ENCODE data around the gene NBL1. TPM values are rescaled to one million over a fixed set of nuclear protein-coding genes. Genes with fewer than 3 reads are reported as not detected.

Gene NBL1
- total and polyA plus RNA-seq, 5 experiments from 2014 or later: 7.7 to 19.3 (median 14.0) TPM

DNA sequence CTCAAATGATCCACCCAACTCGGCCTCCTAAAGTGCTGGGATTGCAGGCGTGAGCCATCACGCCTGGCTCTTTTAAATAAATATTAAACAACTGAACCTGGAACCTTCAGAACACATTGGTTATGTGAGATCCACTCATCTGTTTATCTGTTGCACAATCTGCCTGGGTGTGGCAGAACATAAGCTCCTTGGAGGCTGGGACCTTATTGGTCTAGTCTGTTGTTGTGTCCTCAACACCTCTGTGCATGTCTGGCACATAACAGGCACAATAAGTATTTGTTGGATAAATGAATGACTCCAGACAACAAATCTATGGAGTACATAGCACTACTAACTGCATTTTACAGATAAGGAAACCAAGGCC is 4.1 kb upstream of the NBL1 start:
- DNase-seq (no peak), ATAC-seq (no peak)
- POLR2A ChIA-PET: no interaction called here
- Mint-ChIP-seq H3K36me3 (peaks cover 0 to 2% (median 0%) of the 10 kb centered on the region in 3 donors), H3K4me1 (peaks cover 3 to 9% (median 8%) of the 10 kb centered on the region in 4 donors), H3K9me3 (no peaks in the 10 kb centered on the region), H3K27ac (no peak overlapping the region), H3K4me3 (no peak overlapping the region), H3K27me3 (peaks cover 0 to 18% (median 0%) of the 10 kb centered on the region in 5 donors)

DNA sequence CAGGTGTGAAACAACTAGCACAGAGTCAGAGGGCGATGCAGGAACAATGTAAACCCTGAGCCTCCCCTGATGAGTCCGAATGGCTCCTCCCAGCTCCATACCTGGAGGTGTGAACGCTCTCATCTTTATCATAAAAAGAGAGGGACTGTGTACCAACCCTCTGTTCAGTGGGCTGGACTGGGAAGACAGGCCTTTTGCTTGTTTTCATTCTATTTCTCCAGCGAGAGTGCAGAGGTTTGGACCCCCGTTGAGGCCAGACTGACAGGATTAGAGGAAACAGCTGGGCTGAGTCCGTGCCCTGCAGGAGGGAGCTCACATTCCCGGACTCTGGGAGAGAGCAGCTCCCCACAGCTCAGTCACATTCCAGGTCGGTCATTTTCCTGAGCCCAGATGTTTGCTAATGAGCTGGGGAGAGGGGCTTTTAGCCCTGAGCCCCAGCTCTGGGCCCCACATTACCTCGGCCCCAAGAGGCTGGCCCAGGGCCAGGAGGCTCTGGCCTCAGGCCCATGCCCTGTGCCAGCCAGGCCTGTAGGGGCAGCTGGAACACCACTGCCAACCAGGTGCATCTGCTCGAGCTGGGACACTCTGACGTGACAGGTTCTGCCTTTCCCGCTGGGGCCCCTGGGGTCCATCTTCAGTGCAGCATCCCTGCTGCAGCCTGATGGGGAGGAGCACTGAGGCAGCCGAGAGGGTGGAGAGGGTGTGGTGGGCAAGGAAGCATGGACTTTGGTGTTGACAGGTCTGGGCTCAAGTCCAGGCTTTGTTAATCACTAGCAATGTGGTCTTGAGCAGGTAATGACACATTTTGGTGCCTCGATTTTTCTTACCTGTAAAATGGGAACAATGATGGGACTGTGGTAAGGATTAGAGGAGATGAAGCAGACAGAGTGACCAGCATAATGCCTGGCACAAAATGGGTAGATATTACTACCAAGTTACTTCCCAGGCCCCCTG is 3.5 kb upstream of the NBL1 start:
- ATAC-seq: no peak
- Mint-ChIP-seq H3K27me3 (peaks cover 0 to 18% (median 0%) of the 10 kb centered on the region in 5 donors), H3K9me3 (no peaks in the 10 kb centered on the region), H3K36me3 (peaks cover 0 to 2% (median 0%) of the 10 kb centered on the region in 3 donors), H3K4me1 (peaks cover 3 to 10% (median 9%) of the 10 kb centered on the region in 4 donors), H3K4me3 (no peak overlapping the region), H3K27ac (no peak overlapping the region)
- no peak for DNase-seq
- POLR2A ChIA-PET: no interaction called here

DNA sequence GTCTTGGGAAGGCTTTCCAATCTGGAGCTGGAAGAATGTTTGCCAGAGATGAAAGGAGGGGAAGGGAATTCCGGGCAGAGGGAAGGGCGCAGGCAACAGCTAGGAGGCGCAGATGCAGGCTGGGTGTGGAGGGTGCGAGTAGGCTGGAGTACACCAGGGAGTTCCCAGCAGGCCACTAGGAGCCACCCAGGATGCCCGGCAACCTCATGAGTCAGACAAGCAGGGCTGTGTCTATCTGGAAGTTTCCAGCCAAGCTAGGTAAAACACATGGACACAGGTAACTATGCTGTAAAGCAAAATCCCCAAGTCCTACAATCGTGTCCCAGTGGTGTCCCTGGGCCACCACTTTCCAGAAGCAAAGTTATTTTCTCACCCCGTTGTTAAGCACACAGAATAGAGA is 990 bp upstream of the NBL1 start:
- peaks cover 14 to 35% (median 33%) of the 10 kb centered on the region in 4 donors for H3K4me1 Mint-ChIP-seq

DNA sequence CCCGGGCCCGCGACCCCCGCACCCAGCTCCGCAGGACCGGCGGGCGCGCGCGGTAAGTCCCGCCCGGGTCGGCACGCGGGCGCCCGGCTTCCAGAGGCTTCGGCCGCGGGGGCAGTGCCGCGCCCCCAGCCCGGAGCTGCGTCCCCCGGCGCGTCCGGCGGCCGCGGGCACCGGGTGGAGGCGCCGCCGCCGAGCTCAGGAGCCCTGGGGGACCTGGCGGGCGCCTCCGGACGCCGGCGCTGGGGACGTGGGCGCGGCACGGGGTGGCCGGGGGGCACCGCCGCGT is 227 bp downstream of the NBL1 start:
- POLR2A ChIA-PET: interaction anchor here (1.0 to 7.1 kb wide), 6 partner anchors 15 to 176 kb away, joined by 3 to 59 read pairs (median 4); partner anchors contain the start of gene CAPZB
- ATAC-seq (no peak), DNase-seq (no peak)
- H3K4me1 Mint-ChIP-seq: peaks cover 14 to 36% (median 33%) of the 10 kb centered on the region in 4 donors
- H3K27ac Mint-ChIP-seq: peak overlapping the region in 1 of 10 donors; percentile 92
- peak overlapping the region in 2 of 10 donors; percentile 94 to 95 for H3K4me3 Mint-ChIP-seq
- no peaks in the 10 kb centered on the region for H3K9me3 Mint-ChIP-seq
- H3K36me3 Mint-ChIP-seq: peaks cover 0 to 2% (median 0%) of the 10 kb centered on the region in 3 donors
- peaks cover 0 to 16% (median 0%) of the 10 kb centered on the region in 5 donors for H3K27me3 Mint-ChIP-seq

More for the DNA sequence above, 990 bp upstream of the NBL1 start:
- H3K4me3 Mint-ChIP-seq: peak overlapping the region; percentile 75 to 95 (median 84)
- DNase-seq: peak in 1 of 10 donors; percentile 61
- H3K9me3 Mint-ChIP-seq: no peaks in the 10 kb centered on the region
- no peak for ATAC-seq
- peaks cover 0 to 2% (median 0%) of the 10 kb centered on the region in 3 donors for H3K36me3 Mint-ChIP-seq
- POLR2A ChIA-PET: interaction anchor here (0.7 to 7.1 kb wide), 6 partner anchors 8 to 158 kb away, joined by 3 to 59 read pairs (median 5); partner anchors contain the start of gene CAPZB
- H3K27ac Mint-ChIP-seq: peak overlapping the region; percentile 53 to 92 (median 81)
- H3K27me3 Mint-ChIP-seq: peaks cover 0 to 18% (median 0%) of the 10 kb centered on the region in 5 donors

DNA sequence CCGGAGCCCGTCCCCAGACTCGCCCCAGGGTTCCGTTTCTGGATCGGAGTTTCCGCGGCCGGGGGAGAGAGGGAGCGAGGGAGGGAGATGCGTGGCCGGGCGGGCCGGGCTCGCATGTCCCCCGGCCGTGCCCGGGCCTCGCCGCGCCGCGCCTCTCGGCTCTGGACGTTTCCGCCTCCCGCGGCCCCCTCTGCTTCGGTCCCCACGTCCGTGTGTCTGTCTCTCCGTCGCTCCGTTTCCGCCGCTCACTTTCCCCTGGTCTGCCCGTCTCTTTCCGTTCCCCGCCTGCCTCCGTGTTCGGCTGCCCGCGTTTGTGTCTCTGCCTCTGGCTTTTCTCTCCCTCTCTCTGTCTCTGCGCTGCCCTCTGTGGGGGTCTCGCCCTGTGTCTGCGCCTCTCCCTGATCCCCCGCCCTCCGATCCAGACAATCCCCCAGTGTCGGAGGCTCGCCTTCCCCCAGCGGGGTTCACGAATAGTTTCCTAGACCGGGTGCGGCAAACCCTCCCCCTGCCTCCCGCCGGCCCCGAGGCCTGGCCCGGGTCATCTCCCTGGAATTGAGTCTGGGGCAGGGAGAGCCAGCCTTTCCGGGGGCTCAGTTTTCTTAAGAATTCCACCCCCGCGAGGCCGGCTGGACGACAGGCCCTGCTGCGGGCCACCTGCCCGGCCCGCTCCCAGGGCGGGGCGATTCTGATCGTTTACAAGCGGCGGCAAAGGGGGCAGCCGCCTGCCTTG is 735 bp downstream of the NBL1 start:
- peaks cover 14 to 37% (median 33%) of the 10 kb centered on the region in 4 donors for H3K4me1 Mint-ChIP-seq
- DNase-seq: peak; percentile 27 to 79 (median 44)
- peak overlapping the region; percentile 93 to 99 (median 96) for H3K4me3 Mint-ChIP-seq
- POLR2A ChIA-PET: interaction anchor here (0.5 to 7.1 kb wide), 7 partner anchors 44 to 176 kb away, joined by 3 to 59 read pairs (median 3); partner anchors contain the start of gene CAPZB
- peaks cover 0 to 16% (median 0%) of the 10 kb centered on the region in 5 donors for H3K27me3 Mint-ChIP-seq
- no peaks in the 10 kb centered on the region for H3K9me3 Mint-ChIP-seq
- ATAC-seq: peak; percentile 42 to 46
- peak overlapping the region; percentile 76 to 98 (median 94) for H3K27ac Mint-ChIP-seq
- H3K36me3 Mint-ChIP-seq: peaks cover 0 to 2% (median 0%) of the 10 kb centered on the region in 3 donors

DNA sequence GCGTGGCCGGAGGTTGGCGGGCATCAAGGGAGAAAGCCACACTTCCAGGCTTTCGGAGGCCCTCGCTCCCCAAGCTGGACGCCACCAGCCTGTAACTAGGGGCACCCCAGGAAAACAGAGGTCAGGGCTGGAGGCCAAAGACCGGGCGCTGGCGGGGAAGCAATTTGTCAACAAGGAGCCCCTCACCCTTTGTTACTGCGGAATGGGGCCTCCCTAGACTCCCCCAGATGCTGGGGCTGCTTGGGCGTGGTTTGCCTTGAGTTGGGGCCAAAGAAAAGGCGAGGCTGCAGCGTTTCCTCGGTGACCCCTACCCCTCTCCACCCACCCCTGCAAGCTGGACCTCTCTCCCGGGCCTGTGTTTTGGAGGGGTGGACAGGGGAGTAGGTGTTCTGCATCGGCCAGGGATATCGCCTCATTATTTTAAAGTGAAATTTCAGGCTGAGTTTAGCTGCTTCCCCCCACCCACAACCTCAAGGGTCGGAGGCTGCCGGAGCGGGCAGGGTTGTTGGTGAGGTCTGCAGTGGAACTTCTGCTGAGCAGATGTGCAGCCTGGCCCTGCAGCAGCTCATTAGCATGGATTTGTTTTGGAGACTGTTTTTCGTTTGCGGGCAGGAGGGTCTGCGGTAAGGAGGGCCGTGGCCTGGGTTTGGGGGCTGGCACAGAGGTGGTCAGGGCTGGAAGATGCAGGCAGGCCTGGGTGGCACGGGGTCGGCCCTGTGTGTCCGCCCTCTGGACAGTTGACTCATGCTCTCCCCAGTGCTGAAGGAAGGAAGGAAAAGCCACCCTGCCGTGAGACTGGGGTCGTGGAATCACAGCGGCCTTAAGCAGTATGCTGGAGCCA is 1.5 kb downstream of the NBL1 start:
- no peak for ATAC-seq
- no peak for DNase-seq
- Mint-ChIP-seq H3K9me3 (no peaks in the 10 kb centered on the region), H3K4me1 (peaks cover 14 to 39% (median 37%) of the 10 kb centered on the region in 4 donors), H3K27me3 (peaks cover 0 to 16% (median 0%) of the 10 kb centered on the region in 5 donors), H3K4me3 (peak overlapping the region; percentile 46 to 99 (median 90)), H3K36me3 (peaks cover 0 to 2% (median 0%) of the 10 kb centered on the region in 3 donors), H3K27ac (peak overlapping the region in 5 of 10 donors; percentile 19 to 79 (median 75))
- POLR2A ChIA-PET: interaction anchor here (0.5 to 7.1 kb wide), 5 partner anchors 45 to 177 kb away, joined by 3 to 59 read pairs (median 3); a partner anchor contains a TSS

DNA sequence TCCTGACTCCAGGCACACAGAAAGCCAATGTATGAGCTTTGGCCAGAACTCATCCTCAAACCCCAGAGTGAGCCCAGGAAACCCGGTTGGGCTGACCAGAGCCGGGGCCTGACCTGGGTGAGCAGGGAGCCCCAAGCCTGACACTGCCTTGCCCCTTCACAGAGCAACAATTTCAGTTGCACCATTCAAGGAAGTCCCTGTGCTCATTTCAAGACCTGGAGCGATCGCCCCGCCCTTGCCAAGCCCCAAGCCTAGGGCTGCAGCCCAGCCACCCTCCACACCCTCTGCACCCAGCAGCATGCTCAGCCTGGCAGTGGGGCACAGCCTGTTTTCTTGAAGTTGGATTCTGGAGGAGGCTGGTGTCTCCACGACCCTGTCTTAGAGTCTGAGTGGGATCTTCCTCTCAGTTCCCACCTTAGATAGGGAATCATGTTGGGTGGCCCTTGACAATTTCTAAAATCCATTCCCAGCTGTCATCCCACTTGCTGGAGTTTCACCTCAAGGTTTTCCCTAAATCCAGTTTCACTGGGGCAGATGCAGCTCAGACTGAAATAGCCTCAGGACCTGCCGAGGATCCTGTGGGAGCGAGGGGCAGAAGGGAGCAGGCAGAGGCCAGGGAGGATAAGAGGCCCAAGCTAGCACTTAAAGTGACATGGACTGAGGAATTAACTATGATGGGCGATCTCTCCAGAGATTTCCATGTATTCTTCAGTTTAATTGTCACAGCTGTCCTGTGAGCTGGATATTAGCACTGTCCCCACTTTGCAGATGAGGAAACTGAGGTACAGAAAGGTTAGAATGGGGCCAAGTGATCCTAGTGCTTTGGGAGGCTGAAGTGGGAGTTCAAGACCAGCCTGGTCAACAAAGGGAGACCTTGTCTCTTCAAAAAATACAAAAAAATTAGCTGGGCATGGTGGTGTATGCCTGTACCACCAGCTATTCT is 2.5 kb downstream of the NBL1 start:
- H3K27ac Mint-ChIP-seq: peak overlapping the region; percentile 26 to 98 (median 86)

DNA sequence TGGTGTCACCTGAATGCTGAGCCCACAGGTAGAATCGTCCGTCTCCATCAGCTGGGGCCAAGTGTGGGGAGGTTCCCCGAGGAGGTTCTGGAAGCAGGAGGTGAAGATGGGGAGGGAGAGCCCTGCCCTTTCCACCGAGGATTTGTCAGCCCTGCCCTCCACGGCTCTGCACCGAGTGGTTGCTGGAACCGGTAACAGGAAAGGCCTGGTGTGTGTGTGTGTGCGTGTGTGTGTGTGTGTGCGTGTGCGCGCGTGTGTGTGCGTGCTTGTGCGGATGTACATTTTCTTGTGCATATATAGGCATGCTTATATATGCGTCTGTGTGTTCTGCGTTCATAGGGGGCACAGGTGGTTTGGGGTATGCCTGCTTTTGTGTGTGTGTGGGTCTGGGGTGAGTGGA is 3.5 kb downstream of the NBL1 start:
- Mint-ChIP-seq H3K27me3 (peaks cover 0 to 10% (median 0%) of the 10 kb centered on the region in 5 donors), H3K27ac (peak overlapping the region; percentile 26 to 98 (median 86)), H3K9me3 (no peaks in the 10 kb centered on the region), H3K4me3 (peak overlapping the region in 9 of 10 donors; percentile 25 to 95 (median 70)), H3K36me3 (peaks cover 0 to 6% (median 0%) of the 10 kb centered on the region in 3 donors), H3K4me1 (peaks cover 16 to 48% (median 40%) of the 10 kb centered on the region in 4 donors)
- DNase-seq (peak in 8 of 10 donors; percentile 21 to 79 (median 45)), ATAC-seq (peak in 1 of 2 donors; percentile 22)
- POLR2A ChIA-PET: interaction anchor here (0.7 to 7.1 kb wide), 4 partner anchors 21 to 179 kb away, joined by 4 to 59 read pairs (median 6); a partner anchor contains a TSS

More for the DNA sequence above, 2.5 kb downstream of the NBL1 start:
- POLR2A ChIA-PET: interaction anchor here (2.0 to 7.1 kb wide), 2 partner anchors 49 to 178 kb away, joined by 8 to 59 read pairs; a partner anchor contains a TSS
- Mint-ChIP-seq H3K4me3 (peak overlapping the region; percentile 51 to 95 (median 78)), H3K9me3 (no peaks in the 10 kb centered on the region), H3K36me3 (peaks cover 0 to 4% (median 0%) of the 10 kb centered on the region in 3 donors), H3K27me3 (peaks cover 0 to 13% (median 0%) of the 10 kb centered on the region in 5 donors), H3K4me1 (peaks cover 16 to 48% (median 40%) of the 10 kb centered on the region in 4 donors)
- ATAC-seq (no peak), DNase-seq (no peak)

DNA sequence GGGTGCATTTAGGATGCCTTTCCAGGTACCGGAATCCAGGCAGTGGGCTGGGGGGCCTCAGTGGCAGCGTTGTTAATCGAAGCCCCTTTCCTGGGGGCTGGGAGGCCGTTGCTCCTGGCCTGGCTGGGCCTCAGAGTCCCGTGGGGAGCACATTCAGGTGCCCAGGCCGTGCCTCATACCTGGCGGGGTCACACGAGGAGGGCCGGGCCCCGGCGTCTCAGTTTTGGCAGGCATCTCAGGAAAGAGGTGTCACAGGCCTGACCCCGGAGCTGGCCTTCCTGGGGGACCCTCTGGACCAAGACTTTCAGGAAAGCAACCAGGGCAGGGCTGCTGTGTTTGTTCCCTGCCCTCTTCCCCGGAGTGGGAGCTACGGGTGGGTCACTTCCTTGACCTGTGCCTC is 4.1 kb downstream of the NBL1 start:
- no peak for DNase-seq
- POLR2A ChIA-PET: interaction anchor here (0.5 to 7.1 kb wide), 4 partner anchors 20 to 244 kb away, joined by 3 to 59 read pairs (median 4); a partner anchor contains a TSS
- no peak overlapping the region for H3K4me3 Mint-ChIP-seq
- no peaks in the 10 kb centered on the region for H3K9me3 Mint-ChIP-seq
- peaks cover 16 to 45% (median 39%) of the 10 kb centered on the region in 4 donors for H3K4me1 Mint-ChIP-seq
- H3K27me3 Mint-ChIP-seq: peaks cover 0 to 5% (median 0%) of the 10 kb centered on the region in 5 donors
- ATAC-seq: no peak
- H3K36me3 Mint-ChIP-seq: peaks cover 0 to 6% (median 0%) of the 10 kb centered on the region in 3 donors
- H3K27ac Mint-ChIP-seq: peak overlapping the region in 3 of 10 donors; percentile 68 to 90 (median 86)

DNA sequence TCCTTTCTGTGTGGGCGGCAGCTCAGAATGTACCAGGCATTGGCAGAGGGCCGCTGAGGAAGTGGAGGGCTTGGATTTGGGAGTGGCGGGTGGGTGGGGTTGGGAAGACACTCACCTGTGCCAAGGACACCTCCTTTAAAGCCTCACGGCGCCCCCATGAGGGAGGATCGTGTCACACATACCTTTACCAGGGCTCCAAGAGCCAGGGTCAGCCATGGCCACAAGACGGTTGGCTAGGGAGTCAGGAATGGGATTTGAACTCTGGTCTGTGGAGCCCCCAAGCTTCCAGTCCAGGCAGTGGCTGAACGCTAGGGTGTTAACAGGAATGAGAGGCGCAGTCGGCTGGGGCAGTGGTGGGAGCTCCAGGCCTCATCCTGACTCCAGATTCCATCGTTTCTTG is 4.6 kb downstream of the NBL1 start:
- POLR2A ChIA-PET: interaction anchor here (0.5 kb wide), 1 partner anchor 245 kb away, joined by 3 read pairs; no protein-coding TSS in a partner anchor
- peak overlapping the region in 1 of 10 donors; percentile 62 for H3K27ac Mint-ChIP-seq
- peaks cover 18 to 42% (median 37%) of the 10 kb centered on the region in 4 donors for H3K4me1 Mint-ChIP-seq
- no peak overlapping the region for H3K4me3 Mint-ChIP-seq
- DNase-seq: no peak
- H3K27me3 Mint-ChIP-seq: peaks cover 0 to 2% (median 0%) of the 10 kb centered on the region in 5 donors
- ATAC-seq: no peak
- peaks cover 0 to 6% (median 0%) of the 10 kb centered on the region in 3 donors for H3K36me3 Mint-ChIP-seq
- H3K9me3 Mint-ChIP-seq: no peaks in the 10 kb centered on the region

All from naive thymus-derived CD8-positive, alpha-beta T cell (primary cell).